Liver (tissue), 3 donors: ENCODE data around the gene ZBTB45.

ENCODE experiments used
- ATF3 ChIP-seq: IDR thresholded peaks from 2 replicates; pipeline ENCODE4 v1.6.1; 2016; ENCODE audit warnings: antibody characterized with exemption
- EGR1 ChIP-seq, 2 donors: IDR thresholded peaks; 2 replicates each; pipeline ENCODE4 v1.6.1; 2016 to 2018; ENCODE audit warnings: antibody characterized with exemption in 2 of 2, low read depth in 2 of 2
- FOXA1 ChIP-seq: IDR thresholded peaks from 2 replicates; pipeline ENCODE4 v1.6.1; 2016; ENCODE audit warnings: antibody characterized with exemption
- JUND ChIP-seq, 2 donors: IDR thresholded peaks; 2 replicates each; pipeline ENCODE4 v1.6.1; 2016; ENCODE audit warnings: antibody characterized with exemption in 2 of 2
- RAD21 ChIP-seq, 2 donors: IDR thresholded peaks; 2 replicates each; pipeline ENCODE4 v1.6.1; 2016; ENCODE audit warnings: antibody characterized with exemption in 2 of 2, mild to moderate bottlenecking in 2 of 2
- RXRA ChIP-seq, 2 donors: IDR thresholded peaks; 2 replicates each; pipeline ENCODE4 v1.6.1; 2017 to 2018; ENCODE audit warnings: antibody characterized with exemption in 2 of 2, mild to moderate bottlenecking in 1 of 2
- SP1 ChIP-seq: IDR thresholded peaks from 2 replicates; pipeline ENCODE4 v1.6.1; 2018; ENCODE audit warnings: antibody characterized with exemption, mild to moderate bottlenecking
- TAF1 ChIP-seq: conservative IDR thresholded peaks from 2 replicates; pipeline ENCODE4 v1.6.1; 2016; ENCODE audit warnings: antibody characterized with exemption, mild to moderate bottlenecking
- YY1 ChIP-seq: IDR thresholded peaks from 2 replicates; pipeline ENCODE4 v1.6.1; 2016; ENCODE audit warnings: antibody characterized with exemption, mild to moderate bottlenecking
- TF ChIP-seq, protein P1 (sequence below): fragments of 150-350 bp; IDR thresholded peaks from 2 replicates; pipeline ENCODE4 v1.5.1; 2017; ENCODE audit warnings: improper control_type of control experiment, low read depth, low read length; ENCODE audit not compliant: missing input control
- TF ChIP-seq, protein P2 (sequence below): IDR thresholded peaks from 2 replicates; pipeline ENCODE4 v1.6.1; 2016; ENCODE audit warnings: antibody characterized with exemption
- TF ChIP-seq, protein P3 (sequence below): IDR thresholded peaks from 2 replicates; pipeline ENCODE4 v1.6.1; 2016; ENCODE audit warnings: antibody characterized with exemption
- TF ChIP-seq, protein P4 (sequence below): IDR thresholded peaks from 2 replicates; pipeline ENCODE4 v1.6.1; 2016; ENCODE audit warnings: antibody characterized with exemption, mild to moderate bottlenecking
- donor health status: healthy.
- donor health status: healthy.

DNA sequence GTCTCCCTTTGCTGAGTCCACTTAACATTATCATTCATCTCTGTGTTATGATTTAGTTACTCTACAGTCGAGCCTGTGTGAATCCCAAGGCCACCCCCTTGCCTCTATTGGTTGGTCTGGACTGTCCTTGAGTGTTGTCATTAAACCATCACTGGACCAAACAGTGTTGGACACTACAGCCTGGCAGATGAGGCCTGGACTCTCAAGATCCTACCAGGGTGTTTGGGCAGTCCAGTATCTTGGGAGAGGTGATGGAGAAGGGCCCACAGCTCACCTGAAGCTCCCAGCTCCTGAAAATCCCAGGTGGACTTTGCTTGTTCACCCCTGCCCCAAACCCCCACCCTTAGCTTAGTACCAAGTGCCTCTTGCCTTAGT lies 31.5 kb upstream of the ZBTB45 start:
- TF ChIP-seq, protein P1, sequence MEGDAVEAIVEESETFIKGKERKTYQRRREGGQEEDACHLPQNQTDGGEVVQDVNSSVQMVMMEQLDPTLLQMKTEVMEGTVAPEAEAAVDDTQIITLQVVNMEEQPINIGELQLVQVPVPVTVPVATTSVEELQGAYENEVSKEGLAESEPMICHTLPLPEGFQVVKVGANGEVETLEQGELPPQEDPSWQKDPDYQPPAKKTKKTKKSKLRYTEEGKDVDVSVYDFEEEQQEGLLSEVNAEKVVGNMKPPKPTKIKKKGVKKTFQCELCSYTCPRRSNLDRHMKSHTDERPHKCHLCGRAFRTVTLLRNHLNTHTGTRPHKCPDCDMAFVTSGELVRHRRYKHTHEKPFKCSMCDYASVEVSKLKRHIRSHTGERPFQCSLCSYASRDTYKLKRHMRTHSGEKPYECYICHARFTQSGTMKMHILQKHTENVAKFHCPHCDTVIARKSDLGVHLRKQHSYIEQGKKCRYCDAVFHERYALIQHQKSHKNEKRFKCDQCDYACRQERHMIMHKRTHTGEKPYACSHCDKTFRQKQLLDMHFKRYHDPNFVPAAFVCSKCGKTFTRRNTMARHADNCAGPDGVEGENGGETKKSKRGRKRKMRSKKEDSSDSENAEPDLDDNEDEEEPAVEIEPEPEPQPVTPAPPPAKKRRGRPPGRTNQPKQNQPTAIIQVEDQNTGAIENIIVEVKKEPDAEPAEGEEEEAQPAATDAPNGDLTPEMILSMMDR: no peak
- TF ChIP-seq TAF1 (no peak), SP1 (no peak), EGR1 (IDR thresholded peaks at IDR 0.05; ENCODE audit: low read depth in 2 of 2) (no peak), RAD21 (IDR thresholded peaks at IDR 0.05) (no peak), ATF3 (no peak), JUND (IDR thresholded peaks at IDR 0.05) (no peak), FOXA1 (no peak), RXRA (IDR thresholded peaks at IDR 0.05) (no peak), YY1 (no peak)
- TF ChIP-seq, protein P2, sequence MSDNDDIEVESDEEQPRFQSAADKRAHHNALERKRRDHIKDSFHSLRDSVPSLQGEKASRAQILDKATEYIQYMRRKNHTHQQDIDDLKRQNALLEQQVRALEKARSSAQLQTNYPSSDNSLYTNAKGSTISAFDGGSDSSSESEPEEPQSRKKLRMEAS: no peak
- TF ChIP-seq, protein P3, sequence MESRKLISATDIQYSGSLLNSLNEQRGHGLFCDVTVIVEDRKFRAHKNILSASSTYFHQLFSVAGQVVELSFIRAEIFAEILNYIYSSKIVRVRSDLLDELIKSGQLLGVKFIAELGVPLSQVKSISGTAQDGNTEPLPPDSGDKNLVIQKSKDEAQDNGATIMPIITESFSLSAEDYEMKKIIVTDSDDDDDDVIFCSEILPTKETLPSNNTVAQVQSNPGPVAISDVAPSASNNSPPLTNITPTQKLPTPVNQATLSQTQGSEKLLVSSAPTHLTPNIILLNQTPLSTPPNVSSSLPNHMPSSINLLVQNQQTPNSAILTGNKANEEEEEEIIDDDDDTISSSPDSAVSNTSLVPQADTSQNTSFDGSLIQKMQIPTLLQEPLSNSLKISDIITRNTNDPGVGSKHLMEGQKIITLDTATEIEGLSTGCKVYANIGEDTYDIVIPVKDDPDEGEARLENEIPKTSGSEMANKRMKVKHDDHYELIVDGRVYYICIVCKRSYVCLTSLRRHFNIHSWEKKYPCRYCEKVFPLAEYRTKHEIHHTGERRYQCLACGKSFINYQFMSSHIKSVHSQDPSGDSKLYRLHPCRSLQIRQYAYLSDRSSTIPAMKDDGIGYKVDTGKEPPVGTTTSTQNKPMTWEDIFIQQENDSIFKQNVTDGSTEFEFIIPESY: no peak
- TF ChIP-seq, protein P4, sequence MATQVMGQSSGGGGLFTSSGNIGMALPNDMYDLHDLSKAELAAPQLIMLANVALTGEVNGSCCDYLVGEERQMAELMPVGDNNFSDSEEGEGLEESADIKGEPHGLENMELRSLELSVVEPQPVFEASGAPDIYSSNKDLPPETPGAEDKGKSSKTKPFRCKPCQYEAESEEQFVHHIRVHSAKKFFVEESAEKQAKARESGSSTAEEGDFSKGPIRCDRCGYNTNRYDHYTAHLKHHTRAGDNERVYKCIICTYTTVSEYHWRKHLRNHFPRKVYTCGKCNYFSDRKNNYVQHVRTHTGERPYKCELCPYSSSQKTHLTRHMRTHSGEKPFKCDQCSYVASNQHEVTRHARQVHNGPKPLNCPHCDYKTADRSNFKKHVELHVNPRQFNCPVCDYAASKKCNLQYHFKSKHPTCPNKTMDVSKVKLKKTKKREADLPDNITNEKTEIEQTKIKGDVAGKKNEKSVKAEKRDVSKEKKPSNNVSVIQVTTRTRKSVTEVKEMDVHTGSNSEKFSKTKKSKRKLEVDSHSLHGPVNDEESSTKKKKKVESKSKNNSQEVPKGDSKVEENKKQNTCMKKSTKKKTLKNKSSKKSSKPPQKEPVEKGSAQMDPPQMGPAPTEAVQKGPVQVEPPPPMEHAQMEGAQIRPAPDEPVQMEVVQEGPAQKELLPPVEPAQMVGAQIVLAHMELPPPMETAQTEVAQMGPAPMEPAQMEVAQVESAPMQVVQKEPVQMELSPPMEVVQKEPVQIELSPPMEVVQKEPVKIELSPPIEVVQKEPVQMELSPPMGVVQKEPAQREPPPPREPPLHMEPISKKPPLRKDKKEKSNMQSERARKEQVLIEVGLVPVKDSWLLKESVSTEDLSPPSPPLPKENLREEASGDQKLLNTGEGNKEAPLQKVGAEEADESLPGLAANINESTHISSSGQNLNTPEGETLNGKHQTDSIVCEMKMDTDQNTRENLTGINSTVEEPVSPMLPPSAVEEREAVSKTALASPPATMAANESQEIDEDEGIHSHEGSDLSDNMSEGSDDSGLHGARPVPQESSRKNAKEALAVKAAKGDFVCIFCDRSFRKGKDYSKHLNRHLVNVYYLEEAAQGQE: no peak
